SK-N-SH (cell line): ENCODE measurements around the gene ARAP1. TPM values are rescaled to one million over a fixed set of nuclear protein-coding genes. Genes with fewer than 3 reads are reported as not detected.

ENCODE experiments used
- CTCF ChIA-PET: fragments of 300-600, 350-600 bp; formaldehyde crosslinking; extraction: SDS; loops from one replicate; lab custom pipeline; 2021; lab: Yijun Ruan, JAX
- POLR2A ChIA-PET: fragments of 350-600 bp; sonication (Branson Sonifier 250); formaldehyde crosslinking; extraction: SDS; loops from one replicate; lab custom pipeline; 2020; ENCODE audit warnings: antibody characterized with exemption, inconsistent platforms; lab: Yijun Ruan, JAX
- DNase-seq: peaks from one replicate; pipeline ENCODE4 v3.0.0; 2012
- H2AFZ ChIP-seq: fragments of 200-600 bp; sonication (generic); 2 replicates; pipeline ENCODE4 v1.8.1; 2016; ENCODE audit warnings: antibody characterized with exemption, mild to moderate bottlenecking, low read depth
- H3F3A ChIP-seq: fragments of 200-600 bp; sonication (generic); replicated peaks from 2 replicates; pipeline ENCODE3; 2016; ENCODE audit warnings: antibody characterized with exemption, mild to moderate bottlenecking; ENCODE audit not compliant: insufficient read depth
- H3K27ac ChIP-seq, 2 experiments: fragments of 200-500 bp in 1 of 2; fragments of 200-600 bp in 1 of 2; sonication (Bioruptor generic) in 1 of 2; sonication (generic), shearing (Covaris generic) in 1 of 2; 2 replicates each; pipeline versions ENCODE4 v1.5.1 to v1.6.1; 2014 to 2016; ENCODE audit warnings: low read depth in 2 of 2, inconsistent platforms in 1 of 2, low read length in 1 of 2, mild to moderate bottlenecking in 1 of 2, mixed read lengths in 1 of 2
- H3K27me3 ChIP-seq: fragments of 200-600 bp; sonication (generic), shearing (Covaris generic); 2 replicates; pipeline ENCODE4 v1.6.1; 2016; ENCODE audit warnings: mixed run types; ENCODE audit not compliant: insufficient read depth
- H3K36me3 ChIP-seq, 2 experiments: fragments of 200-500 bp in 1 of 2; fragments of 200-600 bp in 1 of 2; sonication (Bioruptor generic) in 1 of 2; sonication (generic) in 1 of 2; replicated peaks in 1 of 2; 2 replicates each; pipeline versions ENCODE3 to v1.5.1; 2014 to 2016; ENCODE audit warnings: low read length in 1 of 2, mild to moderate bottlenecking in 1 of 2; ENCODE audit not compliant: insufficient read depth in 2 of 2, control insufficient read depth in 1 of 2
- H3K4me1 ChIP-seq, 2 experiments: fragments of 200-500 bp in 1 of 2; fragments of 200-600 bp in 1 of 2; sonication (Bioruptor generic) in 1 of 2; sonication (generic), shearing (Covaris generic) in 1 of 2; 2 replicates each; pipeline versions ENCODE4 v1.5.1 to v1.6.1; 2014 to 2016; ENCODE audit warnings: low read depth in 1 of 2, low read length in 1 of 2, mixed run types in 1 of 2; ENCODE audit not compliant: insufficient read depth in 2 of 2, control insufficient read depth in 1 of 2
- H3K4me2 ChIP-seq: fragments of 200-600 bp; sonication (generic), shearing (Covaris generic); 2 replicates; pipeline ENCODE4 v1.6.1; 2017; ENCODE audit warnings: mixed run types
- H3K4me3 ChIP-seq, 2 experiments: fragments of 200-500 bp in 1 of 2; fragments of 200-600 bp in 1 of 2; sonication (Bioruptor generic) in 1 of 2; sonication (generic), shearing (Covaris generic) in 1 of 2; 2 replicates each; pipeline versions ENCODE4 v1.5.1 to v1.8.1; 2014 to 2016; ENCODE audit warnings: low read depth in 2 of 2, inconsistent platforms in 1 of 2, low read length in 1 of 2, mild to moderate bottlenecking in 1 of 2, mixed read lengths in 1 of 2, moderate library complexity in 1 of 2
- H3K79me2 ChIP-seq: fragments of 200-600 bp; sonication (generic); 2 replicates; pipeline ENCODE4 v1.8.1; 2017; ENCODE audit warnings: mild to moderate bottlenecking; ENCODE audit not compliant: insufficient read depth
- H3K9ac ChIP-seq: fragments of 200-600 bp; sonication (generic); 2 replicates; pipeline ENCODE4 v1.6.1; 2017; ENCODE audit warnings: mixed run types
- H3K9me2 ChIP-seq: fragments of 200-600 bp; sonication (generic); 2 replicates; pipeline ENCODE4 v1.6.1; 2017; ENCODE audit warnings: mixed run types
- H3K9me3 ChIP-seq: fragments of 200-600 bp; sonication (generic); 2 replicates; pipeline ENCODE4 v1.6.1; 2017; ENCODE audit warnings: mixed run types, mild to moderate bottlenecking, moderate library complexity
- H4K20me1 ChIP-seq: fragments of 200-600 bp; sonication (generic); 2 replicates; pipeline ENCODE4 v1.6.1; 2017; ENCODE audit warnings: mild to moderate bottlenecking, mixed run types; ENCODE audit not compliant: insufficient read depth
- CTCF ChIP-seq: fragments of 200-600 bp; sonication (generic); IDR thresholded peaks from 2 replicates; pipeline ENCODE4 v1.6.1; 2017; ENCODE audit warnings: antibody characterized with exemption, mild to moderate bottlenecking, moderate library complexity
- ELF1 ChIP-seq: IDR thresholded peaks from 2 replicates; pipeline ENCODE4 v1.4.0; 2012
- EZH2phosphoT487 ChIP-seq: fragments of 200-600 bp; sonication (generic); IDR thresholded peaks from 2 replicates; pipeline ENCODE4 v1.6.1; 2017; ENCODE audit warnings: low read depth, mixed run types, mild to moderate bottlenecking, antibody characterized with exemption, moderate library complexity, borderline replicate concordance
- GABPA ChIP-seq: IDR thresholded peaks from 2 replicates; pipeline ENCODE4 v1.4.0; 2012; ENCODE audit warnings: low read depth, mild to moderate bottlenecking
- IRF3 ChIP-seq: fragments of 150-350 bp; IDR thresholded peaks from 2 replicates; pipeline ENCODE4 v1.6.1; 2016; ENCODE audit warnings: mild to moderate bottlenecking, low read depth, low read length
- JUND ChIP-seq: IDR thresholded peaks from 2 replicates; pipeline ENCODE4 v1.4.0; 2012
- MAX ChIP-seq: IDR thresholded peaks from 2 replicates; pipeline ENCODE4 v1.4.0; 2012; ENCODE audit warnings: low read depth
- MXI1 ChIP-seq: IDR thresholded peaks from 2 replicates; pipeline ENCODE4 v1.6.1; 2012; ENCODE audit warnings: mild to moderate bottlenecking, low read depth, low read length, improper control_type of control experiment
- SIN3A ChIP-seq: IDR thresholded peaks from 2 replicates; pipeline ENCODE4 v1.6.1; 2012; ENCODE audit warnings: low read depth, mild to moderate bottlenecking, low read length, moderate library complexity, borderline replicate concordance
- TAF1 ChIP-seq: IDR thresholded peaks from 2 replicates; pipeline ENCODE4 v1.6.1; 2012; ENCODE audit warnings: low read depth, mild to moderate bottlenecking, low read length, moderate library complexity, borderline replicate concordance
- WGBS: methylation state at CpG from one replicate; pipeline ENCODE4 v1.1.6; 2017; ENCODE audit warnings: low lambda C conversion rate; 5-methylcytosine and 5-hydroxymethylcytosine counted together
- polyA plus RNA-seq, 3 experiments: library from polyadenylated mRNA; depleted of rRNA; stranded (reverse); fragments of >200 nt; gene quantifications; 2 replicates each; pipeline ENCODE4 v1.2.3, GENCODE V29; 2012

ARAP1 gene
- polyA plus RNA-seq, 1 of the 3 experiments (the other 2 are of a cell fraction) = 56.6 TPM

DNA sequence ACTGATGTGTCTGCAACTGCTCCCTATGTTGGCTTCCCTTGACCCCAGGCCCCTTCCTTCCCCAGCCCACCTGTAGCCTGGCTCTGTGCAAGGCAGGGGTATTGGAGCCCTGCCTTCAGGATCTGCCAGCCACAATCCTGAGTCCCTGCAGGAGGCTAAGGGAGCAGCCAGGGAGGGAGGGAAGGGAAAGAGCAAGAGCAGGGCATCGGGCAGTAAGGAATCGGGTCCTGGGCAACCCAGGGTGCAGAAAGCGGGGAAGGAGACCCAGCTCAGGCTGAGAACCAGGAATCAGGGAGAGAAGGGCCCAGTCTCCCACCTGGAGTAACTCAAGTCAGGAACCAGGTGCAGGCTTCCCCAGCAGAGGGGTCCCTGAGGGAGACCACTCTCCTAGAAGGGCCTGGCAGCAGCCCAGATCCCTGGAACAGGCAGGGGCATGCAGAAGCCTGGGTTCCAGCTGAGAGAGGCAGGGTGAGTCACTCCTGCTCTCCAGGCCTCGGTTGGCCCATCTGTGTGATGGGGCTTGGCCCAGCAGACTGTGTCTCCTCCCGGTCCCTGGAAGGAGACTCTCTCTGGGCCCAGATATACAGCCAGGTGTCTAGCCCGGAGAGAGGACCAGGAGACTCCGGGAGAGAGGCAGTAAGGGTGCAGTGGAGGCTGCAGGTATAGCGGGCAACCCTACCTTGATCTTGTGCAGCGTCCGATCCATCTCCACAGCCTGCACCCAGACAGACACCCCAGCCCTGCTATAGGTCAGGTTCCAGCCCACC lies 28.3 kb upstream of the ARAP1 start:
- peak overlapping the region; percentile 46 to 54 for H3K4me3 ChIP-seq
- H2AFZ ChIP-seq = no peak overlapping the region
- CTCF ChIA-PET = interaction anchor here (1.4 to 4.3 kb wide), 4 partner anchors 9 to 56 kb away, joined by 3 to 43 read pairs (median 14); partner anchors contain the start of gene STARD10

More for the DNA sequence above, 28.3 kb upstream of the ARAP1 start:
- Histone ChIP-seq H3F3A (no peaks in the 10 kb centered on the region), H3K4me2 (peak overlapping the region; percentile 87), H3K9ac (no peak overlapping the region), H4K20me1 (no peaks in the 10 kb centered on the region), H3K9me2 (no peaks in the 10 kb centered on the region), H3K4me1 (peaks cover 3 to 54% of the 10 kb centered on the region in 2 experiments; a peak in 2 of 4 replicates), H3K9me3 (no peaks in the 10 kb centered on the region), H3K27me3 (no peaks in the 10 kb centered on the region), H3K79me2 (no peaks in the 10 kb centered on the region), H3K36me3 (no peaks in the 10 kb centered on the region), H3K27ac (no peak overlapping the region)
- no peak for DNase-seq
- WGBS = 100% methylated on average over 9 of the region's 10 CpGs
- POLR2A ChIA-PET = no interaction called here
- no peak for TF ChIP-seq SIN3A
- TF ChIP-seq JUND = no peak
- TF ChIP-seq EZH2phosphoT487 = no peak
- TF ChIP-seq IRF3 = no peak
- no peak for TF ChIP-seq CTCF
- no peak for TF ChIP-seq ELF1
- no peak for TF ChIP-seq MAX
- TF ChIP-seq MXI1 = no peak
- TF ChIP-seq GABPA = no peak
- TF ChIP-seq TAF1 = no peak
